GM03348 (cell line): ENCODE results near the gene MRPL36.

ENCODE experiments used
- DNase-seq: peaks from one replicate; pipeline ENCODE4 v3.0.0; 2012; ENCODE audit warnings: low spot score

The MRPL36 gene

DNA sequence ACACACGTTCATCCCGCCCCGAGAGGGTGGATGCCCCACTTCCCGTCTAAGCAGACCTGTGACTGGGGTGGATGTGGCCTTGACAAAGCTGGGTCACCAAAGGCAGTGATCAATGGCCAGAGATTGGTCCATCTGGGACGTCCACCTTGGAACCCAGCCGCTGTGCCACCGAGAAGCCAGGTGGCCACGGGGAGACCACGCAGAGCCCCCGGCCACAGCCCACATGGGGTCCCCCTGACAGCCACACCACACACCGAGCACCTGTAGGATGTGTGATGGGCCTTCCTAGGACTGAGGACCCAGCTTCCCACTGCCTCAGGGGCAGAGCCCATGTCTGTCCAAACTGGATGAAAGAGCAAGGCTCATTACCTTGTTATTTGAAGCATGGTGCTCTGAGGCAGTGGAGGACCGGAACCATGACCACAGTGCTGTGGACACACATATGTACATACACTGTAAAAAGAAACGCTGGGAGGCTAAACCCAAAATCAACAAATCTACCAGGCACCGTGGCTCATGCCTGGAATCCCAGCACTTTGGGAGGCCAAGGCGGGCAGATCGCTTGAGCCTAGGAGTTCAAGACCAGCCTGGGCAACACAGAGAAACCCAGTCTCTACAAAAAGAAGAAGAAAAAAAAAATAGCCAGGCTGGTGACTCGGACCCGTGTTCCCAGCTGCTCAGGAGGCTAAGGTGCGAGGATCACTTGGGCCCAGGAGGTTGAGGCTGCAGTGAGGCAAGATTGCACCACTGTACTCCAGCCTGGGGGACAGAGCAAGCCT lies 50.1 kb downstream of the MRPL36 start:
- no peak for DNase-seq

DNA sequence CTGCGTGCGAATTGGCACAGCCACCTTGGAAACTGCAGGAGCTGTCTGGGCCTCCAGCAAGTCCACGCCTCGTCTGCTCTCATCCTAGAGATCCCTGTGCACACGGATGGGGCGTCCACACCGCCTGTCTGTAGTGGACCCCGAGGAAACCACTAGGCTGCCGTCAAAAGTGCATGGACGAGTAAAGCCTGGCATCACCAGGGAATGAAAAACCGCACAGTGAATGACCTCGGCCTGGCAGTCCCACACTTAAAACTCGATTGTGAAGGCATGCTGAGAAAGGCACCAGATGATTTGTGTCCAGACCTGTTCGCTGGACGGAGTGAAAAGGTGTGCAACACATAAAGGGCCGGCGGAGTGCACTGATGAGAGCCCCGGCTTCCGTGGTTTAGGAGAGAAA lies 50.8 kb downstream of the MRPL36 start:
- no peak for DNase-seq
